ENCODE measurements around the gene ARPIN.

ARPIN gene

DNA sequence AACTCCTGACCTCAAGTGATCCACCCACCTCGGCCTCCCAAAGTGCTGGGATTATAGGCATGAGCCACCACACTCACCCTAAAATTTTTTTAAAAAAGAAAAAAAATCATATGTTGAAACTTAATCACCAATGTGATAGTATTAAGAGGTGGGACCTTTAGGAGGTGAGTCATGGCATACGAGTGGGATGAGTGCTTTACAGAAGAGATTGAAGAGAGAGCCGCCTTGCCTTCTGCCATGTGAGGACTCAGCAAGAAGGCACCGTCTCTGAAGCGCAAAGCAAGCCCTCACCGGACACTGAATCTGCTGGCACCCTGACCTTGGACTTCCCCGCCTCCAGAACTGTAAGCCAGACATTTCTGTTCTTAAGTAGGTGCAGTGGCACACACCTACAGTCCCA, 5.5 kb downstream of the ARPIN start:
- TF ChIP-seq, protein P1, sequence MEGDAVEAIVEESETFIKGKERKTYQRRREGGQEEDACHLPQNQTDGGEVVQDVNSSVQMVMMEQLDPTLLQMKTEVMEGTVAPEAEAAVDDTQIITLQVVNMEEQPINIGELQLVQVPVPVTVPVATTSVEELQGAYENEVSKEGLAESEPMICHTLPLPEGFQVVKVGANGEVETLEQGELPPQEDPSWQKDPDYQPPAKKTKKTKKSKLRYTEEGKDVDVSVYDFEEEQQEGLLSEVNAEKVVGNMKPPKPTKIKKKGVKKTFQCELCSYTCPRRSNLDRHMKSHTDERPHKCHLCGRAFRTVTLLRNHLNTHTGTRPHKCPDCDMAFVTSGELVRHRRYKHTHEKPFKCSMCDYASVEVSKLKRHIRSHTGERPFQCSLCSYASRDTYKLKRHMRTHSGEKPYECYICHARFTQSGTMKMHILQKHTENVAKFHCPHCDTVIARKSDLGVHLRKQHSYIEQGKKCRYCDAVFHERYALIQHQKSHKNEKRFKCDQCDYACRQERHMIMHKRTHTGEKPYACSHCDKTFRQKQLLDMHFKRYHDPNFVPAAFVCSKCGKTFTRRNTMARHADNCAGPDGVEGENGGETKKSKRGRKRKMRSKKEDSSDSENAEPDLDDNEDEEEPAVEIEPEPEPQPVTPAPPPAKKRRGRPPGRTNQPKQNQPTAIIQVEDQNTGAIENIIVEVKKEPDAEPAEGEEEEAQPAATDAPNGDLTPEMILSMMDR (conservative IDR thresholded peaks at IDR 0.05; ENCODE audit: low read depth, low read length): no peak
- Histone ChIP-seq H3K4me3 (IDR thresholded peaks at IDR 0.05; ENCODE audit: insufficient read depth, low read depth, low read length) (no peak overlapping the region), H3K4me2 (no peak overlapping the region), H3K36me3 (ENCODE audit: insufficient read depth) (no peaks in the 10 kb centered on the region), H3K9ac (no peak overlapping the region), H3K79me2 (ENCODE audit: insufficient read depth, low read depth) (no peaks in the 10 kb centered on the region), H3K27me3 (ENCODE audit: insufficient read depth, low read depth) (no peaks in the 10 kb centered on the region), H3K4me1 (ENCODE audit: low read depth, poor library complexity, severe bottlenecking) (no peaks in the 10 kb centered on the region), H3K27ac (no peak overlapping the region), H4K20me1 (ENCODE audit: insufficient read depth) (no peaks in the 10 kb centered on the region), H2AFZ (ENCODE audit: low read depth) (no peak overlapping the region)

DNA sequence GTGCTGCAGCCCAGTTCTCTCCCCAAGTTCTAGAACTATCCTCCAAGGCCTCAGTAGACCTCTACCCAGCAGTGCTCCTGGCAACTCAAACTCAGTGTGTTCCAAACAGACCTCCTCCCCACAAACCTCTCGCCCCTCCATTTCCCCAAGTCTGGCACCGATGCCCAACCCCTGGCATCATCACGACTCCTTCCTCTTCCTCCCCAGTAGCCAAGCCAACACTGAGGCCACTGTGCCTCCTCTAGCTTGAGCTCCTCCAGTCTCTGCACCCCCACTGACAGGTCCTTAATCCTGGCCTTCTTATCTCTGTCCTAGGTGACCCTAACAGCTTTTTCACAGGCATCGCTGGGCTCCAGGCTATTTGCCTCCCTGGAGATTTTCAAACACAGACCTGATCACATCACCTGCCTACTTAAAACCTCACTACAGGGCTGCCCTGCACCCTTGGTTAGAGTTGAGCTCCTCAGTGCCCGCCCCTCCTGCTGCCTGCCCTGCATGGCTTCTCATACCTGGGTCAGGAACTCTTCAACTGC, 6.8 kb downstream of the ARPIN start:
- TF ChIP-seq, protein P1 (conservative IDR thresholded peaks at IDR 0.05; ENCODE audit: low read depth, low read length): no peak
- no peaks in the 10 kb centered on the region for H3K27me3 ChIP-seq (ENCODE audit: insufficient read depth, low read depth)
- no peak overlapping the region for H2AFZ ChIP-seq (ENCODE audit: low read depth)
- no peaks in the 10 kb centered on the region for H3K36me3 ChIP-seq (ENCODE audit: insufficient read depth)
- H3K9ac ChIP-seq: no peak overlapping the region
- H3K4me2 ChIP-seq: no peak overlapping the region
- H3K79me2 ChIP-seq (ENCODE audit: insufficient read depth, low read depth): no peaks in the 10 kb centered on the region
- H3K4me1 ChIP-seq (ENCODE audit: low read depth, poor library complexity, severe bottlenecking): no peaks in the 10 kb centered on the region
- H3K27ac ChIP-seq: no peak overlapping the region
- H3K4me3 ChIP-seq (IDR thresholded peaks at IDR 0.05; ENCODE audit: insufficient read depth, low read depth, low read length): no peak overlapping the region
- H4K20me1 ChIP-seq (ENCODE audit: insufficient read depth): no peaks in the 10 kb centered on the region

DNA sequence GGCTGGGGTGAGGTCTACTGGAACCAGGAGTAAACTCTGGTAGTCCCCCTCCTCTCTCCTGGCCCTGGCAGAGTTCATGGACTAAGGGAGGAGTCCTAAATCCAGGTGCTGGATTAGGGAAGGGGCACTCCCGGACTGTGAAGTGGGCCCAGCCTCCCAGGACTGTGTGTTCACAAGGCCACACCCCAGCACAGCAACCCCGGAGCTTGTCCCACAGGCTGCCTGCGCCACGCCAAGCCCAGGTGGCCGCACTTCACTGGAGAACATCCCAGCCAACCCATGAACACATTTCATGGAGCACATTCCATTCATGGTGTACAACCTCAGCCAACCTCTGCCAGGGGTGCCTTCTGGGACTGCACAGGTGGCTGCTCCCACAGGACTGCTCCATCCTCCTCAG, 8.2 kb downstream of the ARPIN start:
- Histone ChIP-seq H4K20me1 (ENCODE audit: insufficient read depth) (no peaks in the 10 kb centered on the region), H2AFZ (ENCODE audit: low read depth) (no peak overlapping the region), H3K27ac (no peak overlapping the region), H3K27me3 (ENCODE audit: insufficient read depth, low read depth) (no peaks in the 10 kb centered on the region), H3K36me3 (ENCODE audit: insufficient read depth) (no peaks in the 10 kb centered on the region), H3K4me3 (IDR thresholded peaks at IDR 0.05; ENCODE audit: insufficient read depth, low read depth, low read length) (no peak overlapping the region), H3K4me1 (ENCODE audit: low read depth, poor library complexity, severe bottlenecking) (no peaks in the 10 kb centered on the region), H3K4me2 (no peak overlapping the region), H3K9ac (no peak overlapping the region), H3K79me2 (ENCODE audit: insufficient read depth, low read depth) (no peaks in the 10 kb centered on the region)
- TF ChIP-seq, protein P1 (conservative IDR thresholded peaks at IDR 0.05; ENCODE audit: low read depth, low read length): no peak

DNA sequence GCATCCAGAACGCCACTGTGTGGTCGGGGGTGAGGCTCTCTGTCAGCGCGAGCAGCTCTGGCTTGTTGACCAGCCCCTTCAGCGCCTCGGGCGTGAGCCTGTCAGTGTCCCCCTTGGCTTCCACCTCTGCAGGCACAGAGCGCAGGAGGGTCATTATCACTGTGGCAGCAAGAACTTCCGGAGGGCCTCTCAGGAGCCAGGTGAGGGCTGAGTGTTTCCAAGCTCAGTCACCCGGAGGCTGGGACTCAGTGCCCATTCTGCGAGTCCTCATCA, 9.0 kb downstream of the ARPIN start:
- Histone ChIP-seq H3K27me3 (ENCODE audit: insufficient read depth, low read depth) (no peaks in the 10 kb centered on the region), H3K79me2 (ENCODE audit: insufficient read depth, low read depth) (no peaks in the 10 kb centered on the region), H3K36me3 (ENCODE audit: insufficient read depth) (no peaks in the 10 kb centered on the region), H3K4me3 (IDR thresholded peaks at IDR 0.05; ENCODE audit: insufficient read depth, low read depth, low read length) (no peak overlapping the region), H4K20me1 (ENCODE audit: insufficient read depth) (no peaks in the 10 kb centered on the region), H2AFZ (ENCODE audit: low read depth) (no peak overlapping the region), H3K4me2 (no peak overlapping the region), H3K27ac (no peak overlapping the region), H3K4me1 (ENCODE audit: low read depth, poor library complexity, severe bottlenecking) (peaks cover 2% of the 10 kb centered on the region), H3K9ac (no peak overlapping the region)
- TF ChIP-seq, protein P1 (conservative IDR thresholded peaks at IDR 0.05; ENCODE audit: low read depth, low read length): no peak
